ENCODE data around the gene TIGD7.

TIGD7 gene, protein sequence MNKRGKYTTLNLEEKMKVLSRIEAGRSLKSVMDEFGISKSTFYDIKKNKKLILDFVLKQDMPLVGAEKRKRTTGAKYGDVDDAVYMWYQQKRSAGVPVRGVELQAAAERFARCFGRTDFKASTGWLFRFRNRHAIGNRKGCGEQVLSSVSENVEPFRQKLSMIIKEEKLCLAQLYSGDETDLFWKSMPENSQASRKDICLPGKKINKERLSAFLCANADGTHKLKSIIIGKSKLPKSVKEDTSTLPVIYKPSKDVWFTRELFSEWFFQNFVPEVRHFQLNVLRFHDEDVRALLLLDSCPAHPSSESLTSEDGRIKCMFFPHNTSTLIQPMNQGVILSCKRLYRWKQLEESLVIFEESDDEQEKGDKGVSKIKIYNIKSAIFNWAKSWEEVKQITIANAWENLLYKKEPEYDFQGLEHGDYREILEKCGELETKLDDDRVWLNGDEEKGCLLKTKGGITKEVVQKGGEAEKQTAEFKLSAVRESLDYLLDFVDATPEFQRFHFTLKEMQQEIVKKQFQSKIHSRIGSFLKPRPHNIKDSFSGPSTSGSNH

GRCh38 chr16:3305109-3306068 lies at the start of gene TIGD7, which contains the start of gene ZNF75A:
TIGD7 (minus strand) TSS chr16:3305430; CDS start chr16:3300614, 4,816 bp downstream.
ZNF75A (plus strand) TSS chr16:3305497; CDS start chr16:3308429, 2,932 bp downstream.
- DNase-seq: no peak

DNA sequence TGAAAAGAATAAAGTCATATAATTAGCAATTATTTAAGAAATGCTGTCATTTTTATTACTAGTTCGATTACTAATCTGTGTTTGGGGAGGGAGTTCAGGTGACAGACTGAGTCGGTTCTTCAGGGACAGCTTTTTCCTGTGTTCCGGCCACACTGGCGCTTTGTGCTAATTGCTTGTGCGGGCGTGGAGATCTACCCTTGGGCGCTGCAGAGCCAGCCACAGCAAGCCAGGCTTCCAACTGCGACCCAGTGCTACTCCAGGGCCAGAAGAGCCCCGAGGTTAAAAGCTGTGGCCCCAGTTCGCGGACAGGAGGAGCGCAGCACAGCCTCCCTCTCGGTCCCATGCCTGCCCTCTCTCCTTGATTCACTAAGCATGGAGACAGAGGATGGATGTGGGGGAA lies 43.9 kb upstream of the TIGD7 start:
- DNase-seq: no peak

DNA sequence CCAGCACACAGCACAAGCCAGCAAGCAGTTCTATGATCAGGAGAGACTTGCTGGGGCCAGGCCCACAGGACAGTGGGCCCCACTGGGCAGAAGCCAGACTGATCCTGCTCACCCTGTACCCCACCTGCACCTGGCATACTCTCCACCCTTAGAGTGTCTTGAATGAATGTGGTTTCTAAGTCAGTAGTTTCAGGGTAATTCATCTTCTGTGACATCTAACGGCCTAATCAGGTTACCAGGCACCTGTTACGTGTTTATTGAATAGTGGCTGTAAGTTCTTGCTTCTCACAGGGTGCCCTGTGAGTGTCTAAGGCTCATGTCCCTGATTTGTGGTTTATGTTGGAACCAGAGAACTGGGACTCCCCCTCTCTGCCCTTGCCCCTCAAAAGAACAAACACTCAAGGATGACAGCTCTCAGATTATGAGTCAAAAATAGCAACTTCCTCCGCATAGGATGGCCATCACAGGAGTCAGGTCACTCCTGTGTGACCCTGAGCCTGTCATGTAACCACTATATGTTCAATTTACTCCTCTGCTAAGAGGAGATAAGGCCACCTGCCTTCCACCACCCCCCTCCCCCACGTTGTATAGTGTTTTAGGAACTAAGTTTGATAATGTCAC lies 43.4 kb upstream of the TIGD7 start:
- peak; percentile 38 for DNase-seq

DNA sequence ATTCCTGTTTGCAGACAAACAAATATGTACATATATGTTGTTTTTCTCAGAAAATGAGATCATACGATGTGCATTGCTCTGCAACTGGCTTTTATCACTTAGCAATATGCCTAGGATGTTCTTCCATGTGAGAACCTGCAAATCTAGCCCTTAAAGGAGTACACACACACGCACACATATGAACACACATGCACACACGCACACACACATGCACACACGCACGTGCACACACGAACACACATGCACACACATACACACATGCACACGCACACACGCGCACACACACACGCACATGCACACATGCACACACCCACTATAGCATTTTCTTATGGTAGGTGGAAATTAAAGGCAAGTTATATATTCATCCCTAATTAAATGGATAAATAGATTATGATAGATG lies 42.4 kb upstream of the TIGD7 start:
- DNase-seq: no peak

DNA sequence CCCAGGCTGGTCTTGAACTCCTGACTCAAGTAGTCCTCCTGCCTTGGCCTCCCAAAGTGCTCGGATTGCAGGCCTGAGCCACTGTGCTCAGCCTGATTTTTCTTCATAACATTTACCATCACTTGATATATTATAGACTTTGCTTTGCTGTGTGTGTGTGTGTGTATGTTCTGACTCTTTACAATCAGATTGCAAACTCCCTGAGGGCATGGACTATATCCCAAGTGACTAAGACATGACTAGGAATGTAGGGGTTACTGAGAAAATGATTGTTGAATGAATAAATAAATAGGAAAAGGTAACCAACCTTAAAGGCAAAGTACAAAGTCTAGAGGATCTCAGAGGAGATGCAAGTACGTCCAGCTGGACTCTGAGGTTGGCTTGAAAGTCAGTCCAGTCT lies 40.8 kb upstream of the TIGD7 start:
- no peak for DNase-seq

- no peak for DNase-seq
Observed at GRCh38 chr16:3328643-3329042, 23.4 kb upstream of the TIGD7 start.

GRCh38 chr16:3328104-3328503 lies 22.9 kb upstream of the TIGD7 start:
- no peak for DNase-seq

DNA sequence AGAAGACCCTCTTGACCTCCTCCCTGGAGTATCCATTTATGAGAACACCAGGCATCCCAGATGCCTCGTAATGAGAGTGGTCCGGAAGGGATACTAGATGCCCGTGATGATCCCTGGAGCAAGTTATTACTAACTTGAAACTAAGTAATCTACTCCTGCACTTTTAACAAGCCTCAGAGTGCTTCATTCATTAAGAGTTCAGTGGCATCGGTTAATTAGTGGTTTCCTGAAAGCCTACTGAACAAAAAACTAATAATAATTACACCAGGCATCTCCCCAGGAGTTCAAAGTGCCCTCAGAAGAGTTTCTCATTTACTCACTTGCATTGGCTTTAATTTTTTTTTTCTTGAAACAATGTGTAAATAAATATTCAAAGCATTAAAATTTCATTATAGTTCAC lies 22.3 kb upstream of the TIGD7 start:
- no peak for DNase-seq

DNA sequence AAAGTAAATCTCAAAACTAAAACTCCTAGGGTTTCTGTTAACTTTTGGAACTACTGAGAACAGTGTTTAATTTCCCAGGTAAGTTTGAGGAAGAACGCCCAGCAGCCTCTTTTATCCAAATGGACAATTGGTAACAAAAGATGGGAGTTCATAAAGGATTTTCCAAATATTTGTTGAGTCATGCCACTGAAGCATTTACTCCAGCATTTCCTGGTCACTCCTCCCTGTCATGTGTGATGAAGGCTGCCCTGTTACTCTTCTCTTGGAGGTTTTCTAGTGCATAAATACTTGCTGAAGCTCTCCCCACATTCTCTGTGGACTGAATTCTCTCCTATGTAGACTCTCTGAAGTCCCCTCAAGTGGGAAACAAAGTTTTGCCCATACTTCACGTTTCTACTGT lies 16.6 kb upstream of the TIGD7 start:
- DNase-seq: no peak

DNA sequence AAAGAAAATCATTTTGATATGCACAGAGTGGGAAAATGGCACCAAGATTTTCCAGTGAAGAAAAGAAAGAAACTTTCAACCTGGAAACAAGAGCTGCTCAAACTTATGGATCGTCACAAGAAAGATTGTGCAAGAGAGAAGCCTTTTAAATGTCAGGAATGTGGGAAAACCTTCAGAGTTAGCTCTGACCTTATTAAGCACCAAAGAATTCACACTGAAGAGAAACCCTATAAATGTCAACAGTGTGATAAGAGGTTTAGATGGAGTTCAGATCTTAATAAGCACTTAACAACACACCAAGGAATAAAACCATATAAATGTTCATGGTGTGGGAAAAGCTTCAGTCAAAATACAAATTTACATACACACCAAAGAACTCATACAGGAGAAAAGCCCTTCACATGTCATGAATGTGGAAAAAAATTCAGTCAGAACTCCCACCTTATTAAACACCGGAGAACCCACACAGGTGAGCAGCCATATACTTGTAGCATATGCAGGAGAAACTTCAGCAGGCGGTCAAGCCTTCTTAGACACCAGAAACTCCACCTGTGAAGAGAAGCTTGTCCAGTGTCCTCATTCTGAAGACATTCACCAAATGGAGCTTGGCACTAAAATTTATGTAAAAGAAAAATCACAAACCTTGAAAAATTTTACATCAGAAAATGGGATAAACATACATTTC lies 12.2 kb upstream of the TIGD7 start:
- no peak for DNase-seq

- DNase-seq: no peak
Observed at GRCh38 chr16:3311496-3311895, 6.3 kb upstream of the TIGD7 start.

DNA sequence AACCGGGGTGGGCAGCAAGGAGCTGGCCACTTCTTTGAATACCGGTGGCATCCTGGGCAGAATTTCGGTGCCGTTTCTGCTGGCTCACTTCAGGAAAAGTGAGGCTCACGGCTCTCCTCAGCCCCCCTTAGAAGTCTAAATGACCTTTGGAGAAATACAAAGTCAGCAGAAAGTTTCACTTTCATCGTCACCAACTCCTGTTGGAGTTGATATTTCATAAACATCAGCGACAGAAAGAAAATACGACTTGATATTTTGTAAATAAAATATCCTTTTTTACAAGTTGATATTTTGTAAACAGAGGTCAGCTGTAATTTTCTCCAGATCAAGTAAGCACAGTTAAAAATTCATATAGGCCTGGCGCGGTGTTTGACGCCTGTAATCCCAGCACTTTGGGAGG lies 848 bp upstream of the TIGD7 start:
- no peak for DNase-seq

GRCh38 chr16:3304370-3304769 lies 860 bp downstream of the TIGD7 start:
- no peak for DNase-seq

GRCh38 chr16:3295783-3296182 lies 9.4 kb downstream of the TIGD7 start:
- DNase-seq: no peak

DNA sequence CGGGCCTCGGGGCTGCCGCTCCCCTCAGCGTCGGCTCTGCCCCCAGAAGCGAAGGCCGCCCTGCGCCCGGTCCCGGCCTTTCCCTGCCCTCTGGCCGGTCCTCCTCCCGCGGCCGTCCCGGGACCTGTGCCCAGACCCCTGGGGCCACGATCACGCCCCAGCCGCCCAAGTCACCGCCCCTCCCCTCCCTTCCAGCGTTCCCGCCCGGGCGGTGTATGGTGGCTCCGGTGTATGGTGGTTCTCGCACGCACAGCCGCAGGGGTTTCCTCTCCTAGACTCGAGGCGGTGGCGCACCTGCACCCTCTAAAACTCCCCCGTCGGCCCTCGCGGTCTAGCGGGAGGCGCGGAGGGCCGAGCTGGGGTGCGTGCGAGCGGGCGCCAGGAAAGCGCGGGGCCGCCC lies 10.0 kb downstream of the TIGD7 start:
- DNase-seq: no peak

DNA sequence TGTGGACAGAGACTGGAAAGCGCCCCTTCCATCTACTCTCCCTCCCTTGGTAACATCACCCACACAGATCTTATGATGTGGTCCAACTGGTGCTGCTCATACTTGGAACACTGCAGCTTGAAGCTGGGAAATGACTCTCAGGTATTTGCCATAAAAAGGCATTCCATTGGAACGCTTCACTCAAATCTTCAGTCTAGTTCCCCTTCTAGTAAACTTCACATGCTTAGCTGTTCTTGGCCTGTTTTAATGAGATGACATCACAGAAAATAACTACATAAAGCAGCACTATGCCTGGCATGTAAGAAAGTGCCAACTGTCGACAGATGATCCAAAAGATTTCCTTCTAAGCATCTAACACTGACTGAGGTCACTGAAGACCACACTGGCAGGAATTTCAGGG lies 12.6 kb downstream of the TIGD7 start:
- DNase-seq: no peak

DNA sequence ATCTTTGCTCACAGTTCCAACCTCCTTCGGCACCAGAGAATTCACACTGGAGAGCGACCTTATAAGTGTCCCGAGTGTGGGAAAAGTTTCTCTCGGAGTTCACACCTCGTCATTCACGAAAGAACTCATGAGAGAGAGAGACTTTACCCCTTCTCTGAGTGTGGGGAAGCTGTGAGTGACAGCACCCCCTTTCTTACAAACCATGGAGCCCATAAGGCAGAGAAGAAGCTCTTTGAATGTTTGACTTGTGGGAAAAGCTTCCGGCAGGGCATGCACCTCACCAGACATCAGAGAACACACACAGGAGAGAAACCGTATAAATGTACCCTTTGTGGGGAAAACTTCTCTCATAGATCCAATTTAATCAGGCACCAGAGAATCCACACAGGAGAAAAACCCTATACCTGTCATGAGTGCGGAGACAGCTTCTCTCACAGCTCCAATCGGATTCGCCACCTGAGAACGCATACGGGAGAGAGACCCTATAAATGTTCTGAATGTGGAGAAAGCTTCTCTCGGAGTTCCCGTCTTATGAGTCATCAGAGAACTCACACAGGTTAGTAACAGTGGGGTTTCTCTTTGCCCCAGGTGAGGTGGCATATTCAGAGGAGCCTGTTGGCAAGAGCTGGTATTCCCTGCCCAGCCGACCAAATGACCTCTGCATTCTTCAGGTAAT lies 15.1 kb downstream of the TIGD7 start:
- no peak for DNase-seq

DNA sequence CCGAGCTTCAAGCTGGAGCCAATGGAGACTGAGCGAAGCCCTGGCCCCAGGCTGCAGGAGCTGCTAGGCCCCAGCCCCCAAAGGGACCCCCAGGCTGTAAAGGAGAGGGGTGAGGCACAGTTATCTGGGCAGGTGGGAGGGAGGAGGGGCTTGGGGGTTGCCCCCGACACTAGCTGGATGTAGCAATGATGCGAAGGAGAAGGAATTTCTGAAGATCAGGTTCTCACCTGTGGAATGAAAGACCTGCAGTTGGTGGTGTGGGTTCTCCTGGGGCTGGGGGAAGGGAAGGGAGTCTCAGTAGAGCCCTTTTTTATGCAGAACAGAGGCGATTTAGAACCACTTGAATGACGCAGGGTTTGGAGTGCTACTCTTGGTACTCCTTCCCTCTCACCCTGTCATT lies 20.1 kb downstream of the TIGD7 start:
- DNase-seq: no peak

- no peak for DNase-seq
Observed at GRCh38 chr16:3283543-3284447, 21.4 kb downstream of the TIGD7 start.

GRCh38 chr16:3282730-3283542 lies 22.3 kb downstream of the TIGD7 start, which contains the start of gene ZNF263:
ZNF263 (plus strand) TSS chr16:3283491; CDS start chr16:3283819, 328 bp downstream.
- peak; percentile 96 for DNase-seq

All from NCI-H2107 (cell line).